NCI-H2227 treated with DMSO at 0.1 percent for 48 hours (cell line): ENCODE measurements around the gene OVOL2.

ENCODE experiments used
- DNase-seq: peaks from one replicate; lab custom pipeline; 2025; lab: John Stamatoyannopoulos, UW

OVOL2 gene

DNA sequence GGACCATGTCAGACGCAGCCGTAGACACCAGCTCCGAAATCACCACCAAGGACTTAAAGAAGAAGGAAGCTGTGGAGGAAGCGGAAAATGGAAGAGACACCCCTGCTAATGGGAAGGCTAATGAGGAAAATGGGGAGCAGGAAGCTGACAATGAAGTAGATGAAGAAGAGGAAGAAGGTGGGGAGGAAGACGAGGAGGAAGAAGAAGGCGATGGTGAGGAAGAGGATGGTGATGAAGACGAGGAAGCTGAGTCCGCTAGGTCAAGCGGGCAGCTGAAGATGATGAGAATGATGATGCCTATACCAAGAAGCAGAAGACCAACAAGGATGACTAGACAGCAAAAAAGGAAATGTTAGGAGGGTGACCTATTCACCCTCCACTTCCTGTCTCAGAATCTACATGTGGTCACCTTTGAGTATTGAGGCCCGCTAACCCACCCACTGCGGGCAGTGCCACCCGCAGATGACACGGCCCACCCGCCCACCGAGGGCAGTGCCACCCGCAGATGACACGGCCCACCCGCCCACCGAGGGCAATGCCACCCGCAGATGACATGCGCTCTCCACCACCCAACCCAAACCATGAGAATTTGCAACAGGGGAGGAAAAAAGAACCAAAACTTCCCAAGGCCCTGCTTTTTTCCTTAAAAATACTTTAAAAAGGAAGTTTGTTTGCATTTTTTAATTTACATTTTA, 45.6 kb downstream of the OVOL2 start:
- no peak for DNase-seq

DNA sequence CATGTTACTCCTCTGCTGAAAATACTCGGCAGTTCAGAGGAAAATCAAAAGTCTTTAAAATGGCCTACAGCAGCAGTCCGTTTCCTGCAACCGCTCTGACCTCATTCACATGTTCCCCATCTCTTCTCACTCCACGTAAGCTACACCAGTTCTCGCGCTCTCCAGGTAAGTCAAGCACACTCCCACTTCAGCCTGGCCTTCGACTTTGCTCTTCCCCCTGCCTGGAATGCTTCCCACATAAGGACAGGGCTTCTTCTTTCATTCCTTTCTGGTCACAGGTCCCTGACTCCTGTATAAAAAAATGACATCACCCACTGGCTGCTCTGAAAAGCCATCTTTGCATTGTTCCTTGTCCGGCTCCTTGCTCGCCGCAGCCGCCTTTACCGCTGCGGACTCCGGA, 46.2 kb downstream of the OVOL2 start:
- no peak for DNase-seq

DNA sequence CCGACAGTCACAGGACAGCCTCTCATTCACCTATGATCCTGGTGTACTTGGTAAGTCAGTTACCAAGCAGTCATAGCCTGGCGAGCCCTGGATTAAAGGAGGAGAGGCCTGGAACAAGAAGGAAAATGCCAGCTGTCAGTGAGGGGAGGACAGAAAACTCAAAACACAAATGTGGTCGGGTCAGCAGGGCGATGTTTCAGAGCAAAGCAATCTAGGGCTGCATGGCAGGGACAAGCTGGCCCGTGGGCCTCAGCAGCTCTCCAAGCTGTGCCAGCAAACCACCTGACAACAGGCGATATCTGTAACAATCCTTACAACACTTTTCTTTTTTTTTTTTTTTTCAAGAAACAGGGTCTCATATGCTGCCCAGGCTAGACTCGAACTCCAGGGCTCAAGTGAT, 48.6 kb downstream of the OVOL2 start:
- DNase-seq, result no peak

DNA sequence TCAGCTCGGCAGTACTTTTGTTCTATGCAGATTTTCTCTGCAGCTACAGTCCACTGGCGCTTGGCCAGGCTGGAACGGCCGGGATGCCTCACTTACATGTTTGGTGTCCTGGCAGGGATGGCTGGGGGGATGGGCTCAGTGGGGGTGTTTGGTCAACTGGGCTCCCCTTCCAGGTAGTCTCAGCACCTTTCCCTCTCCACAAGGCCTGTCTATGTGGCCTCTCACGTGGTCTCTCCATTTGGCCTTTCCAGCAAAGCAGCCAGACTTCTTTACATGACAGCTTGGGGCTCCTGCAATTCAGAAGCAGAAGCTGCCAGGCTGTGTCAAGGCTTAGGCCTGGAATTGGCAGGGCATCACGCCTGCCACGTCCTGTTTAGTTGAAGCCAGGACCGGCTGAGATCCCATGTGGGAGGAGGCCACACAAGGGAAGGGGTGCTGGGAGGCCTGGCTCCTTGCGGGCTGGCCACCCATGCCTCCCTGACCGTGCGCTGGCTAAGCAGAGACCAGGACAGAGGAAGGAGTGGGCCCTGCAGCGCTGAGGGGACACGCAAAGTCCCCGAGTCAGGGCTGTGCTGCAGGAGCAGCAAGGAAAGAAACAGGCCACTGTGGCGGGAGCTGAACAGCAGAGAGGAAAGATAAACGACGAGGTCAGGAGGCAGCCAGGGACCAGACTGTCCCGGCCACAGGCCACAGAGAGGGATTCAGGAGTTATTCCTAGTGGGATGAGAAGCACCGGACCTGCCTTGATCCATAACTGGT, 50.0 kb downstream of the OVOL2 start:
- no peak for DNase-seq

DNA sequence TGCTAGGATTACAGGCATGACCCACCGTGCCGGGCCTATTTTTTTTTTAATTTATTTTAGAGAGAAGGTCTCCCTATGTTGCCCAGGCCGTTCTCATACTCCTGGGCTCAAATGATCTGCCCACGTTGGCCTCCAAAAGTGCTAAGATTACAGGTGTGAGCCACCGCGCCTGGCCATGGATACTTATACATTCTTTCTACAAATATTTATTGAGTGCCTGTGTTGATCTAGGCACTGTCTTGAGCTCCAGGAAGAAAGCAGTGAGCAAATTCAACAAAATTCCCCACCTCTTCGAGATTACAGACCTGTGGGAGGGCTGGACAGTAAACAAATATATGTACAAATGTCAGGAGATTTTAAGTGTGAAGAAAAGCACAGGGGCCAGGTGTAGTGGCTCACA, 51.0 kb downstream of the OVOL2 start:
- no peak for DNase-seq

DNA sequence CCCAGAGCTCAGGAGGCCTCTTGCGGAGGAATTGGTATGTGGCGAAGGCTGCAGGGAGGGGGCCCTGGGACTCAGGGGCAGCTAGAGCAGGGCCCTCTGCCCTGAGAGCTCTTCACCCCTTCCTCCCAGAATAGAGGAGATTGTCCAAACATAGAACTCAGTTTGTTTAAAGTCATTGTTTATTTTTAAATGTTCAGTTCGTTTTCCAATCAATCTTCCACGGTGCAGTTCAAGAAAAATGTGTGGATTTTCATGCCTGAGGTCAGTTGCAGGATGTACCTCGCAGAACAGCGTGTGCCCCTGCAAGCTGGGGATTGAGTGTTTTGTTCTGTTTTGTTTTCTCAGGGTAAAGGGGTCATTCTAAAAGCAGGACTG, 51.7 kb downstream of the OVOL2 start:
- DNase-seq, result no peak

DNA sequence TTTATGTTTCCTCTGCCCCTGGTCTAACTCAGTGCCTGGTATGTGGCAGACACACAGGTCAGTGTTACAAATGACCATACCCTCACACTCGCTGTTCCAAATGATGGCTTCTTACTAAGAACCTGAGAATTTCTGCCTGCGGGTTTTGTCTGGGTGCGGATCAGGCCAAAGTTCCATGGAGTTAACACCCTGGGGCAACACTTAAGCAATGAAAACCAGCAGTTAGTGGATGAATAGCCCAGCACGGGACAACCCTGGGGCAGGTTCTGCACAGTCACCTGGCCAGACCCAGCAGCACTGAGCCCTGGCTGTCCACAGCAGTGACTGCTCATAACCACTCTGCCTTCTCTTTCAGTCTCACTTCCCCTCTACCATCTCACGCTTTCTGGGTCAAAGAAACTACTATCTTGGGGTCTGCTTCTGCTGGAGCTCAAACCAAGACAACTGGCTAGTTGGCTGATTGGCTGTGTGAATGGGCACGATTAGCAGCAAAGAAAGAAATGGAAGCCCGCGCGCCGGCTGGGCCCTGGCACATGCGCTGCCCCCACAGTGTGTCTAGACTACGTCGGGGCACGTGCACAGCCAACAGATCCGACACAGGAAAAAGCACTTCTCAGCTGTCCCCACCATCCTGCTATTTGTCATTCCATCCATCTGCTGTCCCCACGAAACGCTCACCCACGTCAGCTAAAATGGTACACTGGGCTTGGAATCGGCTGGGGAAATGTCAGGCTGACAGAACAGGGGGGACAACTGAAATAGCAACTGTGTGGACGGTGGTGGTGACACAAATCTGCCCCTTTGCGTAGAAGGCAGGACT, 52.3 kb downstream of the OVOL2 start:
- DNase-seq, result no peak

DNA sequence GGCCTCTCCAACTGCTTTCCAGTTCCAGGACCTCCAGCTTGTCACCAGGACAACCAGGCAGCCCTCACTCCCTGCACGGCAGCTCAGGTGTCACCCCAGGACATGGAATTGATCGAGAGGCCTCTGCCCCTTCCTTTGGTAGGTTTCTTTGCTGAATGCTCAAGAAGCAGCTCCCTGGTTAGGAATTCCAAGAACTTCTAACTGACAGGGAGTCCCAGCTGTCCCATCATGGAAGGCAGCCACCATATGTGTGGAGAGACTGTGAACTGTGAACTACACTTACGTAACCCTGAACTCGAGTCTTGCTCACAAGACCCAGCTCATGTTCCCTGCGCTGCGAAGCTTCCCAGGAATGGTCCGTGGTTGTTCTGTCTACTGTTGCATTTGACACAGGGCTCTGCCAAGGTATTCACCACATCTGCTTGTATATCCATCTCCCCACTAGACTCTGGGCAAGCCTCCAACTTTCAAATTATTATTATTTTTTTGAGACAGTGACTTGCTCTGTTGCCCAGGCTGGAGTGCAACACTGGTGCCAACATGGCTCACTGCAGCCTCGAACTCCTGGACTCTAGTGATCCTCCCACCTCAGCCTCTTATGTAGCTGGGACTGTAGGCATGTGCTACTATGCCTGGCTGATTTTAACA, 53.2 kb downstream of the OVOL2 start:
- DNase-seq, result no peak

DNA sequence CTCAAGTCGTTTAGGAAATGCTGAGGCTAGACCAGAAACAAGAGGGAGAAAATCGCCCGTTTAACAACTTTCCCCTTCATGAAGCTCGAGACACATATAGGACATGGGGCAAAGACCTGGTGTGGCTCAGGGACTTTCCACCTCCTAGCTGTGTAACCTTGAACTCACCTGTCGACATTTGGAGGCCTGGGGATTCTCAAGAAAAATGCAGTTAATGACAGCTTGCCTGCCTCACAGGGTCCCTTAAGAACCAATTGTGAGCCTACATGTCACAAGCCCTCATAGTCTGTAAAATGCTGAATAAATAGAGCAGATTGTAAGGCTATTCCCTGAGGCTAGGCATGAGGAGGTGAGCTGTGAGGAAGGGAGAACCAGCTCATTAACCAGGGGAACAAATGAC, 53.8 kb downstream of the OVOL2 start:
- no peak for DNase-seq

DNA sequence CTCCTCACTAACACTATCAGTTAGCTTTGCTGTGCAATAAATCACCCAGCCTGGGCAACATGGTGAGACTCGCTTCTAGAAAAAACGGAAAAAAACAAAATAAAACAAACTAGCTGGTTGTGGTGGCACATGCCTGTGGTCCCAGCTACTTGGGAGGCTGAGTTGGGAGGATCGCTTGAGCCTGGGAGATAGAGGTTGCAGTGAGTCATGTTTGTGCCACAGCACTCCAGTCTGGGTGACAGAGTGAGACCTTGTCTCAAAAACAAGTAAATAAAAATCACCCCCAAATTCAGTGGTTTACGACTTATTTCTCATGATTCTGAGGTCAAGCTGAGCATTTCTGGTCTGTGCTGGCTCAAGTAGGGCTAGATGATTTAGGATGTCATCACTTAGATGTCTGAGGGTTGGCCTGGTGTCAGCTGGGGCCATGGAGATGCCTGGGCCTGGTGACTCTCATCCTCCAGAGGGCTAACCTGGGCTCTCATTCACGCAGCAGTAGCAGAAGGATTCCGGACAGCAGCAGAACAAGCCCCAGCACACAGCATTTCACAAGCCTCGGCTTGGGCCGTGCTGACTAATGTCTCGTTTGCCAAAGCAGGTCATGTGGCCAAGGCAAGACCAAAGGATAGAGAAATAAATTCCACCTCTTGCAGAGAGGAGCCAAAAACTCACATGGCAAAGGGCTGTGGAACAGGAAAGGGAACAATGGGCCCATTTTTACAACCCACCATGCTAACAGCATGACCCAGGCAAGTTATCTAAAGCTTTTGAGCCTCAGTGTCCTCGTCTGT, 56.4 kb downstream of the OVOL2 start:
- no peak for DNase-seq

DNA sequence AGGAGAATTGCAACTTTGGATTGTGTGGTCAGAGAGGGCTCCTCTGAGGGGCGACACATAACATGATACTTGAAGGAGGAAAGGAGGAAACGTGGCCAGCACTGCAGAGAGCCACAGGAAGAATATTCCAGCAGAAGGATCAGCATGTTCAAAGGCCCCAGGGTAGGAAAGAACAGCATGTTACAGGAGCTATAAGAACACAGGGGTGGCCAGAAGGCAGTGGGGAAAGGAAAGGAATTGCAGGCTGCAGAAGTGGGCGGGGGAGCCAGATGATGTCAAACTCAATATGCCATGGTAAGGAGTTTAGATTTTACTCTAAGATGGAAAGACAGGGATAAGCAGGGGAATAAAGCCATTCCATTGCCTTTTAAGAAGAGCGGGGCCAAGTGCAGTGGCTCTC, 58.1 kb downstream of the OVOL2 start:
- no peak for DNase-seq

DNA sequence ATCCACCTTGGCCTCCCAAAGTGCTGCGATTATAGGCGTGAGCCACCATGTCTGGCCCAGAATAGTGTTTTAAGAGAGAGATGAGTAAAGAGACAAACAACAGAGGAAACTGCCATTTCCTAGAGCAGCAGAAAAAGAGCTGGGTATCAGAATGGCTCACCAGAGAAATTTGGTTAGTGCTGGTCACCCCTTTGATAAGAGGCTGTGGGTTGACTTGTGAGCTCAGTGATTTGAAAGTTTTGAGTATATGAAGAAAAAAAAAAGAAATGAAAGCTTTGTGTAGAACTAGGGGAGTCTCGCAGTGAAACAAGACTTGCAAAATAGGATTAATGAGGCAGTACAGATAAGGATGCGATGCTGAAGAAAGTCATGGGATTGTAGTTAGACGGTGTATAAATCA, 59.3 kb downstream of the OVOL2 start:
- no peak for DNase-seq

DNA sequence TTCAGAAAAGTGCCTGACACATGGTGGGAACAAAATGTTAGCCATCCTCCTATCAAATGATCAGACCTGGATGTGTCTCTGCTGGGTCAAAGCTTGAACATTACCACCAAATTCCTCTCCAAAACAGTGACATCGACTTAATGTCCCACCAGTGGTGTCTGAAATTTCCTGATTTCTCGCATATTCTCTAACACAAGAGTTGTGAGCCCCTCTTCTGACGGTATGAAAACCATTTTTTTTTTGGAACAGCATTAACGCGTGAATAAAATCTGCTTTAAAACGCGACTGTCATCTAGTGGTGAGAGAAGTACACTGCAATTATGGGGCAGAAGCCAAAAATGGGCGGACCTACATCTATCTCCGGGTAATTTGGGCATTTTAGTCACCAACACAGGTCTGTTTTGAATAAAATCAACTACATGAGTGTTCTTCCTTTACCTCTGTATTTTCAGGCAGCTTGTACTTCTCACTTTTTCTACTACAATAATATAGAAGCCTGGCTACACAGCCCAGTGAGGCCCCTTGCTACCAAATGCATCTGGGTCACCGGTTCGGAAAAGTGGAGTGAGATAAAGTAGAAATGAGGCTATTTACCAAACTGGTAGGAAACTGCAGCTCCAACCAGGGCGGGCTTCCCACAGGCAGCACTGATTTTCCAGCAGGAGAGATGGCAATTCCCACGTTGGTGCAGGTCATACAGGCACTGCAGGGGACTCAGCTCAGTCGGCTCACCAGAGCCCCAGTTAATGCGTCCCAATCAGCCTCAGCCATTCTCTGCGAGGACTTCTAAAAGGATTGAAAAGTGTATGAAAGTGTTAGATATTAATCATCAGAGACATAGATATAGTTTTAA, 61.5 kb downstream of the OVOL2 start:
- peak; percentile 71 for DNase-seq

DNA sequence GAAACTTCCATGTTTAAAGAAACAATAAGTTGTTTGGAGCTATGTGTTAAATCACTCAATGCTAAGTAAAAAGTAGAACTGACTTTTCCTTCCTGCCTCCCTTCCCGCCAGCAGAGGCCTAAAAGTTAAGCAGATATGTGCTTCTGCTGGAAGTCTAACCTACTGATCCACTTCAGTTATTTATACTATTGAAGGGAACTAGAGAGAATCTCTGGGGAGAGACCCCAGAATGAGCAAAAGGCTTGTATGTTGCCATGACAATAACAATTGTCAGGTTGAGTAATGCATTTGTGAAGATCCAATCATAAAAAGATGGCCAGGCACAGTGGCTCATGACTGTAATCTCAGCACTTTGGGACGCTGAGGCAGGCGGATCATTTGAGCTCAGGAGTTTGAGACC, 64.2 kb downstream of the OVOL2 start:
- DNase-seq, result no peak

DNA sequence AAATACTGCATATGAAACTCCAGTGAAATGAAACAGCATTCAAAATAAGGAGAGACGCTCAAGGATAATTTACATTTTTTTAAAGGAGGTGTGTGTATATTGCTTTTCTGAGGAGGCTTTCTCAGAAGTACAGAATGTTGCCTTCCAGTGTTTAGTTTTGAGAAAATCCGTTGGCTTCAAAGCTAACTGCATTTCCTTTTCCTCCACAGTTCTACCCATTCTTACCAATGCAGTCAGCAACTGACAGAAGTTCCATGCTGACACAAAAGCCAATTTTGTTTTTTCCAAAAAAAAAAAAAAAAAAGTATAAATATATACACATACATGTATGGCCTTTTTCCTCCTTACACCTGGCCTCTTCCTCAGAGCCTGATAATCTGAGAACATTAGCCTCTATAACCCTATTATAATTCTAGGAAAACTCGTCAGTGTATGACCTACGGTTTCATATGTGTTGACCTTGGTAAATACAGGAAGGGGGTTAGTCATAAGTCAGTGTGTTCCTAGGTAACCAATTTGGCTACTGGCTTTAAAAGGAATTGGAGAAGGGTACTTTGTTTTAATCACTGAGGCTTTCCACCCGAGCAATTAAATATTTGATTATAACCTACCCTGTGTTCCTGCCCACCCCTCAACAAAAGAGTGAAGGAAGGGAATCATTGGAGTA, 64.7 kb downstream of the OVOL2 start:
- no peak for DNase-seq

DNA sequence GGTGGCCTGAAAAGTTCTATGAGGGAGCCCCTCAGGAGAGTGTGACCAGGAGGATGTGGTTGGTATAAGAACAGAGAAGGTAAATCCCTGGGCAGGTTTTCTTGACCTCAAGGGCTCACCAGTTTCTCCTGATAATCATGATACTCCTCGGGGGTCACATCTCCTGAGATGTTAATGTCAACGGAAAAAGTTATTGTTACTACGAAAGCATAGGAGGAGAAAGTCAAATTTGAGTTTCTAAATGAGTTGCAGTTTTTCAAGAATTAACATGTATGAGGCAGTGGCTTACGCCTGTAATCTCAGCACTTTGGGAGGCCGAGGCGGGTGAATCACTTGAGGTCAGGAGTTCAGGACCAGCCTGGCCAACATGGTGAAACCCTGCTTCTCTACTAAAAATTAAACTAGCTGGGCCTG, 65.5 kb downstream of the OVOL2 start:
- DNase-seq, result no peak

DNA sequence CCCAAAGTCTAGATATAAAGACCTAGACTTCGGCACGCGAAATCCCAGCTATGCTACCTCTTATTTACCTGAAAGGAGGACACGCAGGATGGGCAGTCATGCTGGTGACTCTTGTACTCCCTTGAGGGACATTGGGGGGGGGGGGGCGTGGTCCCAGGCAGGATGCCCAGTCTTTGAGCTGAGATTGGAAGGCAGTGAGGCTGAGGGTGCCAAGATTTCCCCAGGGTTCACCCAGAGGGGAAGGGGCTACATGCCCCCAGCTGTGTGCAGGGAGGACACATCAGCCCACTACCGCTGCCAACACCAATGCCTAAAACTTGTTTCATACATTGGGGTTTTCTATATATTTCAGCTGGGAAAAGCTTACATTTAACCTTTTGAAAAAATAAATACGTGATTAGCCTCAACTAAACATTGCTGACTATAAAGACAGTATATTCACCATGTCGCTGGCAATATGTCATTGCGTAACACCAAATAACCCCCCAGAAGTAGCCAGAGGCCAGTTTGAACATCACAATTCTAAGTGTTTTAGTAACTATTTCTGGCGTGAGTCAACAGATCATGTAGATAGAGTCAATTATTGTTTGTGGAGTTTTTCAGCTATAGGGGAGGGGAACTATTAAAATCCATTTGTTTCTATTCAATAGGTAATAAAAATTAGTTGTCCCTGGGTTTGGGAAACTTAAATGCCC, 67.3 kb downstream of the OVOL2 start:
- DNase-seq, result no peak

DNA sequence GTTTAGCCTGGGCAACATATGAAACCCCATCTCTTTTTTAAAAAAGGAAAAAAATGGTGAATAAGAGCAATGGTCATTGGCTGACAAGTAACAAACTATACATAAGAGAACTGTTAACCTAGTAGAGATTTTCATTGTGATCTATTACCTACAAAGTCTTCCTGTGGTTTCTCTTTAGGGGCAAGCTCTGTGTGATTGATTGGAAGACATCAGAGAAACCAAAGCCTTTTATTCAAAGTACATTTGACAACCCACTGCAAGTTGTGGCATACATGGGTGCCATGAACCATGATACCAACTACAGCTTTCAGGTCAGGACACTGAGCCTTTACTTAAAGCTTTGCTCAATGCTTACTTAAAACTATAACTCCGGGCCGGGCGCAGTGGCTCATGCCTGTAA, 69.7 kb downstream of the OVOL2 start:
- DNase-seq, result no peak

DNA sequence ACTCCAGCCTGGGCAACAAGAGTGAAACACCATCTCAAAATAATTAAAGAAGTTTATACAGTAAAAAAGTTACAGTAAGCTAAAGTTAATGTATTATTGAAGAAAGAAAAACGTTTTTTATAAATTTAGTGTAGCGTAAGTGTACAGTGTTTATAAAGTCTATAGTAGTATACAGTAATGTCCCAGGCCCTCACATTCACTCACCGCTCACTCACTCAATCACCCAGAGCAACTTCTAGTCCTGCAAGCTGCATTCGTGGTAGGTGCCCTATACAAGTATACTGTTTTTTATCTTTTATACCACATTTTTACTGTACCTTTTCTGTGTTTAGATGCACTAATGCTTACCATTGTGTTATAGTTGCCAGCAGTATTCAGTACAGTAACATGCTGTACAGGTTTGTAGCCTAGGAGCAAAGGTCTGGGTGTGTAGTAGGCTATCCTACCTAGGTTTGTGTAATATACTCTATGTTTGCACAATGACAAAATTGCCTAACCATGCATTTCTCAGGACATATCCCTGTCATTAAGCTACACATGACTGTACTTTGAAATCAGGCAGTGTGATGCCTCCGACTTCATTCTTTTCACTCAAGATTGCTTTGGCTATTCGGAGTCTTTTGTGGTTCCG, 72.2 kb downstream of the OVOL2 start:
- no peak for DNase-seq
